GM18867 (cell line): ENCODE results near the gene CDH12.

Source experiments
- ATAC-seq: cut with Tn5 transposase; IDR thresholded peaks from one replicate; pipeline ENCODE4 v1.9.1; 2021; ENCODE audit warnings: mild to moderate bottlenecking, moderate library complexity; ENCODE audit not compliant: unreplicated experiment

The CDH12 gene

DNA sequence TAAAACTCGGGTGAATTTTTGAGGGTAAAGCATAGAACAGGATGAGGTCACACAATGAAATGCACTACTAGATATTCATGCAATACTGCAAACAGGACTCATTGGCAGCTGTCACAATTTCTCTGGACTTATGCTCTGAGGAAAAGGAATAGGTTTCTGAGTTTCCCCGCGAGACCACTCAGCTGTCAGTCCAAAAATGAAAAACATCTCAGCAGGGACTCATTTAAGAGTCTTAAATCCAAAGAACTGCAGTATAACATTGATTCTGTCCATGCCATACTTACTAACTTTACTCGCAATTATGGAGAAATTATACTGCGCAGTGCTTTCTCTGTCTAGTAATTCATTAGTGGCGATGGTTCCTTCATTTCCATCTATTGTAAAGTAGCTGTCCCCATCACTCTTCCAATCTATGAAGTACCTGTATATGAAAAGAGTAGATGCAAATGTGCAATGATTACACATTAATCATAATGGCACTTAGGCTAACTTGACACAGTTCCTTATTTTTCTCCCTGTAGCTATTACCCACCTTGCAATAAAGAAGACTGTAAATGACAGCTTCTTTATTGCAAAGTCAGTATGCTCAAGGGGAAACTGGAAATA, 1070.0 kb downstream of the CDH12 start:
- no peak for ATAC-seq

DNA sequence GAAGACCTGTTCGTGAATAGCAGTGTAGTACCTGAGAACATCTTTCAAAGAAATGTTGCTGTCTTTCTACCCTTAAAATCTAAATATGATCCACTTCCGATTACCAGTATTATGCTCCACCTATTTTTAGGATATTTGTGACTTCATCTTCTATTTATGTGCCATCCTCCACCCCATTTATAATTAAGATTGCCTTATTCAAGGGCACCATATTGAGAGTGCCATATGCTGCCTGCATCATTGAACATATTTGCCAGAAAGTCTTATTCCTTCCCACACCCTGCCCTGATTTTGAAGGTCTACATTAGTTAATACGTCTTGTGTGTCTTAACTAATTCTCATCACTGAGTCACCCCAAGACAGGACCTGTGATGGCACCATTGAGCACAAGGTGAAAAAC, 1076.7 kb downstream of the CDH12 start:
- no peak for ATAC-seq

DNA sequence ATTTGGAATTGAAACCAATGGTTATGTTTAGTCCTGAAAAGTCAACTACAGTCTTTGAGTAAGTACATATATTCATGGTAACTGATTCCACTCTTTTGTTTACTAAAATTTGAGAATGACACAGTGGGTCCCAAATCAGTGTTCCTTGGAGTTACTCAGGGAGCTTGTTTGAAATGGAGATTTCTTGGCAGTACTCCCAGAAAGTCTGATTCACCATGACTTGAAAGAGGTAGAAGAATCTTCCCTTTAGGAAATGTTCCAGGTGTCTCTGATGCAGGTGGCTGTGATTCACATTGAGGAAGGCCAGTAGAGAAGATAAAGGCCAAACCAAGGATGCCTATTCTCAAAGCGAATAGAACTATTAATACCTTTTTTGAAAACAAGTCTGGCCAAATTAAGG, 1078.3 kb downstream of the CDH12 start:
- ATAC-seq = no peak

DNA sequence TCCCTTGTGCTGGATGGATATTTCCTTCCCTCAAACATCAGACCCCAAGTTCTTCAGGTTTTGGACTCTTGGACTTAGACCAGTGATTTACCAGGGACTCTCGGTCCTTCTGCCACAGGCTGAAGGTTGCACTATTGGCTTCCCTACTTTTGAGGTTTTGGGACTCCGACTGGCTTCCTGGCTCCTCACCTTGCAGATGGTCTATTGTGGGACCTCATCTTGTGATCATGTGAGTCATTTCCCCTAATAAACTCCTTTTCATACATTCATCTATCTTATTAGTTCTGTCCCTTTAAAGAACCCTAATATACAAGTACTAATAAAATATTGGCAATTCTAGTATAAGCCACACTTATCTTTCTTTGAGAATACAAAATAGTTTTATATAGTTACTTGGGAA, 1078.9 kb downstream of the CDH12 start:
- no peak for ATAC-seq

DNA sequence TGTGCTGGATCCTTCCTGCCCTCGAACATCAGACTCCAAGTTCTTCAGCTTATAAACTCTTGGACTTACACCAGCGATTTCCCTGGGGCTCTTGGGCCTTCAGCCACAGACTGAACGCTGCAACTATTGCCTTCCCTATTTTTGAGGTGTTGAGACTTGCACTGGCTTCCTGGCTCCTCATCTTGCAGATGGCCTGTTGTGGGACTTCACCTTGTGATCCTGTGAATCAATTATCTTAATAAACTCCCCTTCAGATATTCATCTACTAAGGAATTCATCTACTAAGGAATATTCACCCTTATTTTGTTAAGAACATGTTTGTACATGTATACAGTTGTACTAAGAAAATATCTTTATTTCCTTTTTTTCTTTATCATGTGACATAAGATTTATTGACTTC, 1079.7 kb downstream of the CDH12 start:
- no peak for ATAC-seq

DNA sequence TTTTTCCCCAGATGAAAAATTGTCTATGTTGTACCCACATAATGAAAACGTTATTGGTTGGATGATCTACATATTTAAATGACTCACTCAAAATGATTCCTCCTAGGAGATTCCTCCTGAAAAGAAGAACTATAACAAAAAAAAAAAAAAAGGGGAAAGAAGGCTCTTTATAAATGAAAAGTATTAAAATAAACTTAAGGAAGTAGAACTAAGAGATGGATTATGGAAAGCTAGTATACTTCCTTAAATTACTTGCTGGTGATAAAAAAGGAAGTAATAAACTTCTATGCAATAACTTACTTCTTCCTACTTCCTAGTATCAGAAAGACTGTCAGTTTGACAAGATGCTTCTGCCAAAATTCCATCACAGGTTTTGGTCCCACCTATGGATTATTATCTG, 1087.7 kb downstream of the CDH12 start:
- no peak for ATAC-seq

DNA sequence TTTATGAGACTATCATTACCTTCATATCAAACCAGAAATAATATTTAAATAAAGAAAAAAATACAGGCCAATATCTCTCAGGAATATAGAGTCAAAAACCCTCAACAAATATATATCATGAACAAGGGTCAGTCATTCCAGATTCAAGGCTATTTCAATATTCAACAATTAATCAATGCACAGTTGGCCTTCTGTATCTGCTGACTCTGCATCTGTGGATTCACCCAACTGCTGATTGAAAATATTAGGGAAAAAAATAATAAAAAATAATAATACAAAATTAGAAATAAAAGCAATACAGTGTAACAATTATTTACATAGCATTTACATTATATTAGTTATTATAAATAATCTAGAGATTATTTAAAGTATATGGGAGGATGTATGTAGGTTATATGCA, 1114.0 kb downstream of the CDH12 start:
- no peak for ATAC-seq

DNA sequence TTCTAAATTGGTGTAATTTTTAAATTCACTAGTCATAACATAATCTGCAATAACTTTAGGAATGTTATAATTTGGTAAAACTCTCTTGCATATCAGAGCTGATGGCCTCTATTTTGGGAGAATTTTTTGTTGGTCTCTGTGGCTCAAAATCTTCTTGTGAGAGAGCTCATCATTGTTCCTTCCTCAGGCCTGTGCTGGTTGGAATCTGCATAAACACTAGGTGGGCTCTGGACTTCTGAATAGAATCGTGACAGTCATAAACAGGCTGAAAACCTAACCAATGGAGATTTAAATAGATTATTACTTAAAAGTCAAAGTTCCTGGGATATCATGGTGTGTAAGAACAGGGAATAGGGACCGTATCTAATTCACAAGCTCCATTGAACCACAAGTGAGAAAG, 1129.6 kb downstream of the CDH12 start:
- no peak for ATAC-seq

DNA sequence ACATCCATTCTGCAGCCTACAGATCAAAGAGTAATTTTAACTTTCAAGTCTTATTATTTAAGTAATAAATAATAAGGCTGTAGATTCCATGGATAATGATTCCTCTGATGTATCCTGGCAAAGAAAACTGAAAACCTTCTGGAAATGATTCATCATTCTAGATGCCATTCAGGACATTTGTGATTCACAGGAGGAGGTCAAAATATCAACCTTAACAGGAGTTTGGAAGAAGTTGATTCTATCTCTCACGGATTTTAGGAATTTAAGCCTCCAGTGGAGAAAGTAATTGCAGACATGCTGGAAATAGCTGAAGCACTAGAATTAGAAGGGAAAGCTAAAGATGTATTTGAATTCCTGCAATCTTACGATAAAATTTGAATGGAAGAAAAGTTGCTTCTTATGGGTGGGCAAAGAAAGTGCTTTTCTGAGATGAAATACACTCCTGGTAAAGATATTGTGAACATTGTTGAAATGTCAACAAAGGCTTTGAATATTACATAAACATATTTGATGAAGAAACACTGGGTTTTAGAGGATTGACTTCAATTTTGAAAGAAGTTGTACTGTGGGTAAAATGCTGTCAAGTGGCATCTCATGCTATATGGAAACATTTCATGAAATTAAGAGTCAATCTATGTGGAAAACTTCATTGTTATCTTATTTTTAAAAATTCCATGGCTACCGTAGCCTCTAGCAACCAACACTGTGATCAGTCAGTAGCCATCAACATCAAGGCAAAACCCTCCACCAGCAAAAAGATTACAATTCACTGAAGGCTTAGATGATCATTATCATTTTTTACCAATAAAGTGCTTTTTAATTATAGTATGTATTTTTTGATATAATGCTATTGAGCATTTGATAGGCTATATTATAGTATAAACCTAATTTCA, 1141.0 kb downstream of the CDH12 start:
- ATAC-seq = no peak

DNA sequence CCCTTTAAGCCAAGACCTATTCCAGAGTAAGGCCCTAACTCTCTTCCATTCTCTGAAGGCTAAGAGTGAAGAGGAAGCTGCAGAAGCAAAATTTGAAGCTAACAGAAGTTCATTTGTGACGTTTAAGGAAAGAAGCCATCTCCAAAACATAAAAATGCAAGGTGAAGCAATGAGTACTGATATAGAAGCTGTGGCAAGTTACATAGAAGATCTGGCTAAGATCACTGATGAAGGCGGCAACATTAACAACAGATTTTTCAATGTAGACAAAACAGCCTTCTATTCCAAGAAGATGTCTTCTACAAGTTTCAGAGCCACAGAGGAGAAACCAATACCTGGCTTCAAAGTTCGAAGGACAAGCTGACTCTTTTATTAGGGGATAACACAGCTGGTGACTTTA, 1143.4 kb downstream of the CDH12 start:
- no peak for ATAC-seq

DNA sequence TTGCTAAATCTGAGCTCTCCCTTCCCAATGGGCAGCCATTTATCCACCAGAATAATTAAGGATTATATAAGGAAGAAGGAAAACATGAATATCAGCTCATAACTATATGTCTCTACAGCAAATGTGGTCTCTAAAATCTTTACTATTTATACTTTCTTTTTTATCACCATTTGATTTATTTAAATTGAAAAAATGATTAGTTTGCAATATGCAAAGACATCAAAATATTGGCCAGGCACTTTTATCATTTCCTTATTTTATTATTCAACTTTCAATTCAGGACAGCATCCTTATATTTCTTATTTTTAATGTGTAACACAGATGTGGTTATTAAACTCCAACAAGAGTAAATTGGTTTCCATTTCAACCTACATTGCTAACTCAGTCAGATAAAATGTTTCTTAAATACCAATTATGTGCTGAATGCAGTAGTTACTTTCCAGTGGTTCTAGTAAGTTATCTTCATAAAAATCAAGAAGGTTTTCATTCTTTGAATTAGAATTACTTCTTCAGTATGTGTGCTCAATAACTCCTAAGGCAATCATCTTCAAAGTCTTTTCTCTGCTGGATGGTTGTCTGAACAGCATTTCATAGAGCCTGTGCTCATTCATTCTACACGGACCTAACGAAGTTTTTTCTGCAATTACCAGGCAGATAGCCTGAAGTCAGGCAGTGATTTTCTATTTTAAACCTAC, 1148.0 kb downstream of the CDH12 start:
- no peak for ATAC-seq

DNA sequence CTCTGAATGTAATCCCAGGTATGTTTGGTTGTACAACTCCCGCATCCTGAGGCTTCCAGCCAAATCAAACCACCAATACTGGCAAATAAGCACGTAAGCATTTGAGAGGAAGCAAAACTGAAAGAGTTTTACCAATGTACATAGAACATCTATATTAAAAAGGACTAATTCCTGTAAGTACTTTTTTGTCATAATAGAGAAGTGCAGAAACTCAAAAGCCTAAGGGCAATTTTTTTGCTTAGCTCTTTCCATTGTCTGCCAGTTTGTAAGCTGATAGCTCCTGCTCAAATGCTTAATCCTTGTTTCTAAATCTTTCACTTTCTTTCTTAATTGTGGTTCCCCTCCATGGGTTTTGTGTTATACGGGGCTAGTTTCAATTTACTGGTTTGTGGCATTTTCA, 1151.8 kb downstream of the CDH12 start:
- ATAC-seq = peak; percentile 64
